Stomach (tissue), 9 donors: ENCODE data around the gene TSKU. TPM values are rescaled to one million over a fixed set of nuclear protein-coding genes. Genes with fewer than 3 reads are reported as not detected.

Experiments used
- DNase-seq, 2 donors: peaks; one replicate each; pipeline versions ENCODE4 v3.0.0 to v3.0.0-alpha.2; 2013 to 2019
- H3K27ac ChIP-seq, 5 donors: fragments of 200-600 bp in 4 of 5; sonication (generic) in 4 of 5; one replicate each; pipeline ENCODE4 v1.5.1; 2013 to 2019; ENCODE audit warnings: mild to moderate bottlenecking in 1 of 5, moderate library complexity in 1 of 5
- H3K27me3 ChIP-seq, 3 donors: fragments of 200-600 bp; sonication (generic); one replicate each; pipeline ENCODE4 v1.5.1; 2017 to 2019; ENCODE audit warnings: mixed run types in 1 of 3
- H3K36me3 ChIP-seq, 4 donors: fragments of 200-600 bp; sonication (generic); 1 replicate in 3 of 4; 2 replicates in 1 of 4; pipeline ENCODE4 v1.5.1; 2016 to 2019
- H3K4me1 ChIP-seq, 4 donors: fragments of 200-600 bp; sonication (generic); one replicate each; pipeline ENCODE4 v1.5.1; 2016 to 2019
- H3K4me3 ChIP-seq, 4 donors: fragments of 200-600 bp; sonication (generic) in 3 of 4; one replicate each; pipeline ENCODE4 v1.5.1; 2016 to 2019; ENCODE audit warnings: mild to moderate bottlenecking in 1 of 4
- H3K9me3 ChIP-seq, 4 donors: fragments of 200-600 bp; sonication (generic); one replicate each; pipeline ENCODE4 v1.5.1; 2016 to 2019
- EP300 ChIP-seq: sonication (generic); formaldehyde crosslinking; IDR thresholded peaks from one replicate; pipeline ENCODE4 v1.6.1; 2017; ENCODE audit warnings: antibody characterized with exemption
- POLR2A ChIP-seq, 4 donors: fragments of 450-650 bp; IDR thresholded peaks; one replicate each; pipeline ENCODE4 v1.6.1; 2016; ENCODE audit warnings: antibody characterized with exemption in 4 of 4, control low read depth in 2 of 4, mild to moderate bottlenecking in 1 of 4, moderate library complexity in 1 of 4
- POLR2AphosphoS5 ChIP-seq, 3 donors: sonication (generic); formaldehyde crosslinking; IDR thresholded peaks; one replicate each; pipeline ENCODE4 v1.6.1; 2016; ENCODE audit warnings: antibody characterized with exemption in 3 of 3
- WGBS, 5 donors: extraction: QIAGEN DNeasy Blood & Tissue Kit in 3 of 5; methylation state at CpG; one replicate each; pipeline versions ENCODE4 v1.1.5 to v1.1.7; 2013 to 2018; 5-methylcytosine and 5-hydroxymethylcytosine counted together
- intact Hi-C: fragments of 100-400 bp; cut with DNase I; formaldehyde crosslinking; loops from one replicate; pipeline ENCODE4 v1.15.1; 2023; ENCODE audit warnings: low total_unique reads
- polyA plus RNA-seq, 3 donors: library from polyadenylated mRNA; stranded (reverse); fragments of 200-250 nt; gene quantifications; one replicate each; pipeline ENCODE4 v1.2.3, GENCODE V29; 2013
- total RNA-seq, 5 donors: library from RNA; depleted of rRNA; stranded (reverse); fragments of >200 nt; gene quantifications; one replicate each; pipeline versions ENCODE4 v1.1.0 to v1.2.3, GENCODE V29; 2014 to 2016
- TF ChIP-seq, protein P1 (sequence below), 7 experiments: fragments of 450-650 bp in 4 of 7; fragments of 200-600 bp in 3 of 7; sonication (generic) in 3 of 7; IDR thresholded peaks; one replicate each; pipeline ENCODE4 v1.5.1; 2016 to 2019; ENCODE audit warnings: antibody characterized with exemption in 7 of 7, control low read depth in 2 of 7, mild to moderate bottlenecking in 1 of 7
- donor health status: healthy with polysubstance abuse.
- donor health status: Bipolar disorder and iron deficiency.
- donor health status: healthy.

The TSKU gene
- total and polyA plus RNA-seq, 8 donors, result 11.1 to 114 (median 19.7) TPM

- peaks cover 0 to 11% (median 0%) of the 10 kb centered on the region in 3 donors for H3K27me3 ChIP-seq
- peaks cover 35 to 65% (median 53%) of the 10 kb centered on the region in 4 donors for H3K4me1 ChIP-seq
- no peaks in the 10 kb centered on the region for H3K9me3 ChIP-seq
- H3K27ac ChIP-seq, result peak overlapping the region in 3 of 5 donors; percentile 1 to 74 (median 41)
- DNase-seq, result no peak
- intact Hi-C loops, result no loop called here
- TF ChIP-seq POLR2A (IDR thresholded peaks at IDR 0.05) (no peak), POLR2AphosphoS5 (IDR thresholded peaks at IDR 0.05) (no peak), EP300 (no peak)
- TF ChIP-seq, protein P1, sequence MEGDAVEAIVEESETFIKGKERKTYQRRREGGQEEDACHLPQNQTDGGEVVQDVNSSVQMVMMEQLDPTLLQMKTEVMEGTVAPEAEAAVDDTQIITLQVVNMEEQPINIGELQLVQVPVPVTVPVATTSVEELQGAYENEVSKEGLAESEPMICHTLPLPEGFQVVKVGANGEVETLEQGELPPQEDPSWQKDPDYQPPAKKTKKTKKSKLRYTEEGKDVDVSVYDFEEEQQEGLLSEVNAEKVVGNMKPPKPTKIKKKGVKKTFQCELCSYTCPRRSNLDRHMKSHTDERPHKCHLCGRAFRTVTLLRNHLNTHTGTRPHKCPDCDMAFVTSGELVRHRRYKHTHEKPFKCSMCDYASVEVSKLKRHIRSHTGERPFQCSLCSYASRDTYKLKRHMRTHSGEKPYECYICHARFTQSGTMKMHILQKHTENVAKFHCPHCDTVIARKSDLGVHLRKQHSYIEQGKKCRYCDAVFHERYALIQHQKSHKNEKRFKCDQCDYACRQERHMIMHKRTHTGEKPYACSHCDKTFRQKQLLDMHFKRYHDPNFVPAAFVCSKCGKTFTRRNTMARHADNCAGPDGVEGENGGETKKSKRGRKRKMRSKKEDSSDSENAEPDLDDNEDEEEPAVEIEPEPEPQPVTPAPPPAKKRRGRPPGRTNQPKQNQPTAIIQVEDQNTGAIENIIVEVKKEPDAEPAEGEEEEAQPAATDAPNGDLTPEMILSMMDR (IDR thresholded peaks at IDR 0.05), result no peak
- H3K4me3 ChIP-seq, result no peak overlapping the region
- H3K36me3 ChIP-seq, result peaks cover 4 to 13% (median 11%) of the 10 kb centered on the region in 4 donors
- WGBS, 5 donors, result 14 to 49% (median 28%) methylated on average over 2 of the region's 2 CpGs
Observed at GRCh38 chr11:76801736-76802135, 18.6 kb downstream of the TSKU start.

DNA sequence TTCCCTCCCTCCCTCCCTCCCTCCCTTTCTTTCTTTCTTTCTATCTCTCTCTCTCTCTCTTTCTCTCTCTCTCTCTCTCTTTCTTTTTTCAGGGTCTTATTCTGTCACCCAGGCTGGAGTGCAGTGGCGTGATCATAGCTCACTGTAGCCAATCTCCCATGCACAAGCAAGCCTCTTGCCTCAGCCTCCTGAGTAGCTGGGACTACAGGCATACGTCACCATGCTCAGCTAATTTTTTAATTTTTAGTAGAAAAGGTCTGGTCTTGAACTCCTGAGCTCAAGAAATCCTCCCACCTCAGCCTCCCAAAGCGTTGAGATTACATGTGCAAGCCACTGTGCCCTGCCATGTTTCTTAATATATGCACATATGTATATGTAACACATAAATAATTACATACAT lies 19.0 kb downstream of the TSKU start:
- intact Hi-C loops, result no loop called here
- Histone ChIP-seq H3K36me3 (peaks cover 0 to 8% (median 7%) of the 10 kb centered on the region in 4 donors), H3K27me3 (peaks cover 0 to 11% (median 0%) of the 10 kb centered on the region in 3 donors), H3K27ac (peak overlapping the region in 3 of 5 donors; percentile 41 to 74 (median 53)), H3K4me1 (peaks cover 36 to 64% (median 53%) of the 10 kb centered on the region in 4 donors), H3K9me3 (no peaks in the 10 kb centered on the region), H3K4me3 (no peak overlapping the region)
- WGBS, 5 donors, result 60 to 81% (median 73%) methylated on average over 3 of the region's 3 CpGs
- TF ChIP-seq POLR2A (IDR thresholded peaks at IDR 0.05), result no peak
- TF ChIP-seq EP300, result no peak
- no peak for TF ChIP-seq POLR2AphosphoS5 (IDR thresholded peaks at IDR 0.05)
- no peak for DNase-seq

DNA sequence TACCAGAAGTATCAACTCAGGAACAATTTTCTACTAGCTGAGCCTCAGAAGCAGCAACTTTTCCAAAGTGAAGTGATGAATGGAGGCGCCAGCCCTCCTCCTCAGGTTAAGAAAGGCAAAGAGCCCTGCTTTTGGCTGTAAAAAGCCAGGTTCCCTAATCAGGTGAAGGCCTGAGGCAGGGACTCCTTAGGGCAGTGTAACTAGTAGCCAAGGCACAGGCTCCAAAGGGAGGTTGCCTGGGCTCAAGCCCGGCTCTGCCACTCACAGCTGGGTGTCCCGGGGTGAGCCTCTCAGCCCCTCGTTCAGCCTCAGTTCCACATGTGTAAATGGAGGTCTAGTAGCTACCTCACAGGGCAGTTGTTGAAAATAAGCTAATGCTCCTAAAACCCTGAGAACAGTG lies 19.5 kb downstream of the TSKU start:
- no peak for DNase-seq

GRCh38 chr11:76803023-76803422 lies 19.9 kb downstream of the TSKU start:
- DNase-seq, result no peak
- intact Hi-C loops, result no loop called here
- peaks cover 38 to 73% (median 60%) of the 10 kb centered on the region in 4 donors for H3K4me1 ChIP-seq
- H3K4me3 ChIP-seq, result no peak overlapping the region
- peaks cover 0 to 11% (median 0%) of the 10 kb centered on the region in 3 donors for H3K27me3 ChIP-seq
- peak overlapping the region in 4 of 5 donors; percentile 41 to 74 (median 52) for H3K27ac ChIP-seq
- no peaks in the 10 kb centered on the region for H3K9me3 ChIP-seq
- peak in 1 of 3 donors; percentile 10 for TF ChIP-seq POLR2AphosphoS5 (IDR thresholded peaks at IDR 0.05)
- no peak for TF ChIP-seq EP300
- no peaks in the 10 kb centered on the region for H3K36me3 ChIP-seq
- WGBS, 5 donors, result 46 to 57% (median 52%) methylated on average over 3 of the region's 3 CpGs

More for the DNA sequence above, 19.5 kb downstream of the TSKU start:
- H3K9me3 ChIP-seq, result no peaks in the 10 kb centered on the region
- TF ChIP-seq, protein P1 (IDR thresholded peaks at IDR 0.05), result no peak
- TF ChIP-seq EP300 (no peak), POLR2A (IDR thresholded peaks at IDR 0.05) (no peak), POLR2AphosphoS5 (IDR thresholded peaks at IDR 0.05) (no peak)
- H3K4me3 ChIP-seq, result no peak overlapping the region
- peaks cover 0 to 11% (median 0%) of the 10 kb centered on the region in 3 donors for H3K27me3 ChIP-seq
- WGBS, 5 donors, result 61 to 84% (median 63%) methylated on average over 4 of the region's 4 CpGs
- H3K4me1 ChIP-seq, result peaks cover 38 to 69% (median 57%) of the 10 kb centered on the region in 4 donors
- intact Hi-C loops, result no loop called here
- peaks cover 0 to 4% (median 2%) of the 10 kb centered on the region in 4 donors for H3K36me3 ChIP-seq
- H3K27ac ChIP-seq, result peak overlapping the region in 4 of 5 donors; percentile 41 to 74 (median 52)

- no peak for DNase-seq
- Histone ChIP-seq H3K36me3 (no peaks in the 10 kb centered on the region), H3K27ac (no peak overlapping the region), H3K4me1 (peaks cover 33 to 63% (median 55%) of the 10 kb centered on the region in 4 donors), H3K27me3 (peaks cover 0 to 11% (median 0%) of the 10 kb centered on the region in 3 donors), H3K4me3 (no peak overlapping the region), H3K9me3 (no peaks in the 10 kb centered on the region)
- TF ChIP-seq EP300 (no peak), POLR2A (IDR thresholded peaks at IDR 0.05) (no peak), POLR2AphosphoS5 (IDR thresholded peaks at IDR 0.05) (no peak)
- TF ChIP-seq, protein P1 (IDR thresholded peaks at IDR 0.05), result no peak
- WGBS, 5 donors, result 69 to 76% (median 73%) methylated on average over 10 of the region's 10 CpGs
- intact Hi-C loops, result no loop called here
Observed at GRCh38 chr11:76803811-76804600, 20.9 kb downstream of the TSKU start.
